GM20000 (cell line): Measurements from ENCODE around the gene COX14.

Experiments used
- DNase-seq: peaks from one replicate; pipeline ENCODE4 v3.0.0; 2012; ENCODE audit warnings: low spot score
- CTCF ChIP-seq: IDR thresholded peaks from 2 replicates; pipeline ENCODE4 v1.5.1; 2012; ENCODE audit warnings: mild to moderate bottlenecking, control low read depth; ENCODE audit errors: extremely low read depth, missing control alignments

COX14 gene

GRCh38 chr12:50097952-50098351 is 14.1 kb upstream of the COX14 start:
- no peak for DNase-seq
- TF ChIP-seq CTCF = no peak

GRCh38 chr12:50099302-50100008 is 12.6 kb upstream of the COX14 start:
- no peak for DNase-seq

GRCh38 chr12:50100561-50100960 is 11.5 kb upstream of the COX14 start:
- no peak for DNase-seq
- no peak for TF ChIP-seq CTCF

More at GRCh38 chr12:50099302-50100008, 12.6 kb upstream of the COX14 start:
- TF ChIP-seq CTCF = no peak

GRCh38 chr12:50101663-50102062 is 10.4 kb upstream of the COX14 start:
- DNase-seq = no peak
- TF ChIP-seq CTCF = no peak

- no peak for TF ChIP-seq CTCF
- no peak for DNase-seq
Measured at GRCh38 chr12:50102131-50102531, 9.9 kb upstream of the COX14 start.

- DNase-seq = no peak
- no peak for TF ChIP-seq CTCF
Measured at GRCh38 chr12:50102646-50103309, 9.3 kb upstream of the COX14 start.

GRCh38 chr12:50103351-50103750 is 8.7 kb upstream of the COX14 start:
- DNase-seq = no peak
- TF ChIP-seq CTCF = no peak
